Neuron (in vitro differentiated cells): ENCODE measurements around the gene TRAPPC3.
A peak's percentile ranks its signal among the peaks of the same experiment; 100 is the strongest.

Source experiments
- H2AFZ ChIP-seq: one replicate; pipeline ENCODE4 v1.6.1; 2013; ENCODE audit warnings: low read depth, mild to moderate bottlenecking, inconsistent platforms, low read length, moderate library complexity
- H3K27me3 ChIP-seq: one replicate; pipeline ENCODE4 v1.6.1; 2013; ENCODE audit warnings: low read length; ENCODE audit not compliant: insufficient read depth
- H3K36me3 ChIP-seq: one replicate; pipeline ENCODE4 v1.6.1; 2013; ENCODE audit warnings: low read length; ENCODE audit not compliant: insufficient read depth
- H3K4me1 ChIP-seq: one replicate; pipeline ENCODE4 v1.6.1; 2013; ENCODE audit warnings: low read length; ENCODE audit not compliant: insufficient read depth
- H3K4me3 ChIP-seq: 2 replicates; pipeline ENCODE4 v1.5.1; 2013; ENCODE audit warnings: mild to moderate bottlenecking, low read length, moderate library complexity
- H3K9me3 ChIP-seq: one replicate; pipeline ENCODE4 v1.6.1; 2013; ENCODE audit warnings: low read length

The TRAPPC3 gene

GRCh38 chr1:36122062-36123030, 26.9 kb downstream of the TRAPPC3 start:
- peaks cover 50% of the 10 kb centered on the region for H3K27me3 ChIP-seq
- no peaks in the 10 kb centered on the region for H3K36me3 ChIP-seq
- H3K9me3 ChIP-seq, result no peaks in the 10 kb centered on the region
- H3K4me3 ChIP-seq, result no peak overlapping the region
- H3K4me1 ChIP-seq, result peaks cover 4% of the 10 kb centered on the region
- no peak overlapping the region for H2AFZ ChIP-seq

DNA sequence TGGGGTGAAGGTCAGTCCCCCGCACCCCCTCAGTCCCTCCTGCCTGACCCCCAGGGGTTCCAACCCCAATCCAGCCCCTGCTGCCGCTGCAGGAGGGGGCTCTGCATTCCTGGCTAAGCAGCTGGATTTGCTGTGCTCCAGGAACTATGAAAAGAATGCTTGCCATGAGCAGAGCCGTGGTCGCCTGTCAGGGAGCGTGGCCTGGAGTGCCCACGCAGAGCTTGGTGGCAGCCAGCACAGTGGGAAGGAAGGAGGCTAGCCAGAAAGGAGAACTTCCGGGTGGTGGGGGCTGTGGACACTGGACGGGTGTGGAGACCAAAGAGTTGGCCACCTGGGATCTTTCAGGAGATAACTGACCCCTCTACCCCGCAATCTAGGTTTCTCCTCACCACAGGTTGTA, 29.8 kb downstream of the TRAPPC3 start:
- Histone ChIP-seq H3K4me3 (no peak overlapping the region), H3K36me3 (no peaks in the 10 kb centered on the region), H3K4me1 (peaks cover 8% of the 10 kb centered on the region), H3K9me3 (no peaks in the 10 kb centered on the region), H3K27me3 (peaks cover 38% of the 10 kb centered on the region), H2AFZ (no peak overlapping the region)

DNA sequence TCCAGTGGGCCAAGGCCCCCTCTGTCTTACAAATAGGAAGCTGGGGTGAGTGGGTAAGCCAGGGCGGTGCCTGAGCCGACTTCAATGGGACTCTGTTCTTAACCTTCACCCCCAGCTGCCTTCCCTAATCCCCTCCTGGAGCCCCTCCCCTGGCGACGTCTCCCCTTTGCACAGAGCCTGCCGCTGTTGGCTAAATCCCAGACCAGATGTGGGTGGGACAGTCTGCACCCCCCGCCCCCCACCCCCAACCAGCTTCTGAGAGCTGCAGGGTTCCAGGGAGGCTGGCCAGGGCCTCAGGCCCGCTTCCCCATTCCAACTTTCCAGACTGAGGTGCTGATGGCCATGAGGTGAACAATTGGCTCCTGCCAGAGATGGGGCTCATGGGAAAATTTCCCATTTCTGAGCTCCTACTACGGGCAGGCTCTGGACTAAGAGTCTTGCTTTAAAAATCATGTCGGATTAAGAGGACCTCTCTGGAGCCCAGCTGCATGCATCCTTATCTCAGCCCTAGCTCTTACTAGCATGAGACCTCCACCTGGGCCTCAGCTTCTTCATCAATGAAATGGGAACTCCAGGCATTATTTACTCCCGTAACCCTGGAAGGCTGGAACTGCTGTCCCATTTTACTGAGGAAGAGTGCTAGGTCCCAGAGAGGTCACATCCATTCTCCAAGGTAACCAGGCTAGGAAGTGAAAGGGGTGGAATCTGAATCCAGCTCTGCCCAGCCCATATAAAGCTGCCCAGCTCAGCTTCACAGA, 30.7 kb downstream of the TRAPPC3 start:
- Histone ChIP-seq H3K4me3 (no peak overlapping the region), H3K36me3 (no peaks in the 10 kb centered on the region)

DNA sequence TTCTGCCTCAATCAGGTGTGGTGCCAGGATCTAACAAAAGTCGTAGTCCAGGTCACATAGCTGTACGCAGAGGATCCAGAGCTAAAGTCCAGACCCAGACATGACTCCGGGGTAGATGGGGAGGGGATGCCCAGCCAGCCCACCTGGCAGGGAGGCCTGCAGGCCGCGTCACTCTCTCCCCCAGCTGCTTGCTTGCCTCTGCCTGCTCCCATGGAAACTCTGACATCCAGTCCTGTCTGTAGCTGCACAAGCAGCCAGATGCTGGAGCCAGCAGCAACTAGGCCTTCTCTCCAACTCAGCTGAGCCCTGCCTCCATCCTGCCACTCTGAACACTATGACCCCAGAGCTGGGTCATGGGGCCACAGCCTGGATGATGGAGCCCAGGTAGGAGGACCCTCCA, 32.4 kb downstream of the TRAPPC3 start:
- peaks cover 8% of the 10 kb centered on the region for H3K4me1 ChIP-seq
- no peak overlapping the region for H3K4me3 ChIP-seq
- H2AFZ ChIP-seq, result no peak overlapping the region

More for the DNA sequence above, 30.7 kb downstream of the TRAPPC3 start:
- H3K4me1 ChIP-seq, result peaks cover 8% of the 10 kb centered on the region
- no peaks in the 10 kb centered on the region for H3K9me3 ChIP-seq
- peaks cover 30% of the 10 kb centered on the region for H3K27me3 ChIP-seq
- no peak overlapping the region for H2AFZ ChIP-seq

DNA sequence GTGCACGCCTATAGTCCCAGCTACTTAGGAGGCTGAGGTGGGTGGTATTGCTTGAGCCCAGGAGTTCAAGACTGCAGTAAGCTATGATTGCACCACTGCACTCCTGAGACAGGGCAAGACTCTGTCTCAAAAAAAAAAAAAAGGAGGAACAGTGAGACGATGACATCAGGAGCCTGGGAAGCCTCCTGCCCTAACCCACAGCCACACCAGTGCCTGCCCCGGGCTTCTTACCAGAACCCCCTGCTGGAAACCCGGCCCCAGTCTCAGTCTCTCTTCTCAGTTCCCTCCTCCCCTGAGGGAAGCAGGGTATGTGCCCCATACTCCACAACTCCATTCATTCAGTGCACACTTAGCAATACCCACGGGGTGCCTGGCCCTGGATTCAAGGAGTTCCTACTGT, 33.4 kb downstream of the TRAPPC3 start:
- no peaks in the 10 kb centered on the region for H3K9me3 ChIP-seq
- H3K4me1 ChIP-seq, result peaks cover 8% of the 10 kb centered on the region
- no peaks in the 10 kb centered on the region for H3K36me3 ChIP-seq
- peaks cover 13% of the 10 kb centered on the region for H3K27me3 ChIP-seq
- H2AFZ ChIP-seq, result no peak overlapping the region
- no peak overlapping the region for H3K4me3 ChIP-seq

More for the DNA sequence above, 32.4 kb downstream of the TRAPPC3 start:
- H3K9me3 ChIP-seq, result no peaks in the 10 kb centered on the region
- peaks cover 13% of the 10 kb centered on the region for H3K27me3 ChIP-seq
- H3K36me3 ChIP-seq, result no peaks in the 10 kb centered on the region

GRCh38 chr1:36115200-36115669, 34.1 kb downstream of the TRAPPC3 start:
- peak overlapping the region; percentile 26 for H2AFZ ChIP-seq
- no peaks in the 10 kb centered on the region for H3K36me3 ChIP-seq
- peaks cover 13% of the 10 kb centered on the region for H3K27me3 ChIP-seq
- H3K9me3 ChIP-seq, result no peaks in the 10 kb centered on the region
- peaks cover 8% of the 10 kb centered on the region for H3K4me1 ChIP-seq
- no peak overlapping the region for H3K4me3 ChIP-seq

DNA sequence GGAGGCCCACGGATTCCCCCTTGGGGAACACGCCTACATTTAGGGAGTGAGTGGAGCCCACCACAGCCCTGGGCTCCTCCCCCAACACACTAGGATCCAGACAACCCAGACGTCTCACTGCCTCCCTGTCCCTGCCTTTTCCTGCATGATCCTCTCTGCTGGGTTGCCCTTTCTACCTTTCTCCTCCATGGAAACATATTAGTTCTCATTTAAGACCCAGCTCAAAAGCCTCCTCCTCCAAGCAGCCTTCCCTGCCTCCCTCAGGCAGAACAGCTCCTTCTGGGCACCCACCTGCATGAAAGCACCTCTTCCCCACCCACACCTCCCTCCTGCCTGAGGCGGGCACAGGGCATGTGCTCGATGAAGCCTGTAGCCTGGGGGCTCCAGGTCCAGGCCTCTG, 34.9 kb downstream of the TRAPPC3 start:
- H3K4me1 ChIP-seq, result peaks cover 4% of the 10 kb centered on the region
- H3K9me3 ChIP-seq, result no peaks in the 10 kb centered on the region
- H2AFZ ChIP-seq, result no peak overlapping the region
- H3K27me3 ChIP-seq, result peaks cover 13% of the 10 kb centered on the region
- no peaks in the 10 kb centered on the region for H3K36me3 ChIP-seq
- H3K4me3 ChIP-seq, result no peak overlapping the region

- H3K4me3 ChIP-seq, result no peak overlapping the region
- H3K36me3 ChIP-seq, result no peaks in the 10 kb centered on the region
- no peak overlapping the region for H2AFZ ChIP-seq
- peaks cover 15% of the 10 kb centered on the region for H3K27me3 ChIP-seq
- H3K4me1 ChIP-seq, result peaks cover 4% of the 10 kb centered on the region
- H3K9me3 ChIP-seq, result no peaks in the 10 kb centered on the region
These were observed 36.5 kb downstream of the TRAPPC3 start for GRCh38 chr1:36112823-36113222.

DNA sequence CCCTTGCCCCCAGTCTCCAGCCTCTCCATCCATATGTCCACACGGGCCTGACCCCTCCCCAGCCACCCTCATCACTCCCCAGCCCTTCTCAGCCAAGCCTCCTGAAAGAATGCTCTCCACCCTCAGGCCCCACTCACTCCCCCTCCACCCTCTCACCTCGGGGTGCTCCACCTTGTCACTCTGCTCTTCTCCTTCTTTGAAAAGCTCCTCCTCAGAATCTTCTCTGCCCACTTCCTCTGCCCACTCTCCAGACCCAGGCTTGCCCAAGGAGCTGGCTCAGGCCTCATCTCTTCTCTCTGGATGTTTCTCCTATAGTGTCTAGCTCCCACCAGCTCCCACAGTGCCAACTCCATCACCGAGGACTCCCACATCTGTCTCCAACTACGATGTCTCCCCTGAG, 38.1 kb downstream of the TRAPPC3 start:
- H3K27me3 ChIP-seq, result peaks cover 10% of the 10 kb centered on the region

GRCh38 chr1:36109041-36109679, 40.1 kb downstream of the TRAPPC3 start:
- Histone ChIP-seq H3K9me3 (no peaks in the 10 kb centered on the region), H3K4me3 (no peak overlapping the region), H3K36me3 (no peaks in the 10 kb centered on the region), H3K27me3 (peaks cover 9% of the 10 kb centered on the region), H3K4me1 (no peaks in the 10 kb centered on the region), H2AFZ (no peak overlapping the region)

More for the DNA sequence above, 38.1 kb downstream of the TRAPPC3 start:
- H3K36me3 ChIP-seq, result no peaks in the 10 kb centered on the region
- no peaks in the 10 kb centered on the region for H3K9me3 ChIP-seq
- no peak overlapping the region for H3K4me3 ChIP-seq
- peaks cover 4% of the 10 kb centered on the region for H3K4me1 ChIP-seq
- no peak overlapping the region for H2AFZ ChIP-seq

GRCh38 chr1:36108314-36108713, 41.0 kb downstream of the TRAPPC3 start:
- Histone ChIP-seq H3K36me3 (no peaks in the 10 kb centered on the region), H3K9me3 (no peaks in the 10 kb centered on the region), H3K27me3 (peaks cover 9% of the 10 kb centered on the region), H3K4me3 (no peak overlapping the region), H2AFZ (no peak overlapping the region), H3K4me1 (no peaks in the 10 kb centered on the region)

- H3K4me3 ChIP-seq, result no peak overlapping the region
- peaks cover 9% of the 10 kb centered on the region for H3K27me3 ChIP-seq
- no peak overlapping the region for H2AFZ ChIP-seq
- no peaks in the 10 kb centered on the region for H3K9me3 ChIP-seq
- H3K36me3 ChIP-seq, result no peaks in the 10 kb centered on the region
- H3K4me1 ChIP-seq, result no peaks in the 10 kb centered on the region
These were observed 41.9 kb downstream of the TRAPPC3 start for GRCh38 chr1:36107394-36107793.

DNA sequence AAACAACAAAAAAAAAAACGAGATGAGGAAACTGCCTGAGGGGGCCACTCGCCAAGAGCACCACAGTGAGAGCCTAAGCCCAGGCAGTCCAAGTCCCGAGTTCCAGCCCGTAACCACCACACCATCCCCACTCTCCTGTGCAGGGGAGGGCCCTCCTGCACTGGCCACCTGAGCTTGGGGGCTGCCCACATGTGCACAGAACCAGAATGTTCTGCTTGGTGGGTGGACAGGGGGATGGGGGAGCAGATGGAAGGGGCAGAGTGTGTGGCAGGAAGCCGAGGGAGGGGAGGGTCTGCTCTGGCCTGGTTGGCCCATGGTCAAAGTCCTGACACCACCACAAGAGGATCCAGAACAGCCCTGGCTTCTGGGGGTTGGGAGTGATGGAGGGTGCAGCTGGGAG, 43.0 kb downstream of the TRAPPC3 start:
- Histone ChIP-seq H3K36me3 (no peaks in the 10 kb centered on the region), H3K27me3 (peaks cover 9% of the 10 kb centered on the region), H2AFZ (no peak overlapping the region), H3K9me3 (no peaks in the 10 kb centered on the region), H3K4me3 (no peak overlapping the region), H3K4me1 (no peaks in the 10 kb centered on the region)
